ENCODE measurements around the gene PAQR4. TPM values are rescaled to one million over a fixed set of nuclear protein-coding genes. Genes with fewer than 3 reads are reported as not detected.
A peak's percentile ranks its signal among the peaks of the same experiment; 100 is the strongest.
"Not testable (repeated sequence)": the region's sequence is repeated elsewhere in the genome, so short reads cannot be mapped to it uniquely, and the experiment has no call there.

The PAQR4 gene
- 10 to 100 TPM in 7 of 8 experiments, 1 to 10 TPM in 1; 1.6 to 36.4 (median 16.8) TPM for total RNA-seq

- Histone ChIP-seq H3K4me1 (replicated peaks in 1 of 2) (peaks cover 8 to 16% of the 10 kb centered on the region in 2 donors), H3K27ac (peak within 1 kb of the TSS; percentile 44 to 66), H3K4me3 (peak within 1 kb of the TSS; percentile 50 to 97 (median 84))
- WGBS, 10 experiments, result 0 to 7% (median 0%) methylated on average over 1 to 6 of the region's 98 CpGs; no CpG with 5 or more reads in 5 of the 10 experiments
- in situ Hi-C loops (cut with MboI; ENCODE audit: low pct_unique_long_range_greater_than_20kb in 2 of 9, low sequenced_read_pairs in 9 of 9, unreplicated experiment in 9 of 9), result no loop called here
- peak; percentile 72 to 82 (median 76) for ATAC-seq (replicated peaks in 6 of 8)
Observed at GRCh38 chr16:2968738-2969544, at the start of gene PAQR4. Gene PAQR4 (plus strand): TSS chr16:2969348. CDS start chr16:2969675, 327 bp downstream.

GRCh38 chr16:2919511-2920255, 49.5 kb upstream of the PAQR4 start:
- H3K4me3 ChIP-seq, result no peak overlapping the region
- no peaks in the 10 kb centered on the region for H3K4me1 ChIP-seq (replicated peaks in 1 of 2)
- ATAC-seq (replicated peaks in 6 of 8), result peak in 5 of 8 experiments; percentile 25 to 65 (median 33)
- in situ Hi-C loops (cut with MboI; ENCODE audit: low pct_unique_long_range_greater_than_20kb in 2 of 9, low sequenced_read_pairs in 9 of 9, unreplicated experiment in 9 of 9), result no loop called here
- H3K27ac ChIP-seq, result no peak overlapping the region
- 0 to 42% (median 20%) methylated on average over 2 to 11 of the region's 13 CpGs for WGBS, 10 experiments

- 88 to 100% (median 100%) methylated on average over 1 to 10 of the region's 14 CpGs; no CpG with 5 or more reads in 3 of the 10 experiments for WGBS, 10 experiments
- in situ Hi-C loops (cut with MboI; ENCODE audit: low pct_unique_long_range_greater_than_20kb in 2 of 9, low sequenced_read_pairs in 9 of 9, unreplicated experiment in 9 of 9), result no loop called here
- Histone ChIP-seq H3K27ac (no peak overlapping the region), H3K4me3 (no peak overlapping the region), H3K4me1 (replicated peaks in 1 of 2) (peaks cover 0 to 19% of the 10 kb centered on the region in 2 donors)
- ATAC-seq (replicated peaks in 6 of 8), result no peak
Observed at GRCh38 chr16:2923481-2923880, 45.7 kb upstream of the PAQR4 start.

DNA sequence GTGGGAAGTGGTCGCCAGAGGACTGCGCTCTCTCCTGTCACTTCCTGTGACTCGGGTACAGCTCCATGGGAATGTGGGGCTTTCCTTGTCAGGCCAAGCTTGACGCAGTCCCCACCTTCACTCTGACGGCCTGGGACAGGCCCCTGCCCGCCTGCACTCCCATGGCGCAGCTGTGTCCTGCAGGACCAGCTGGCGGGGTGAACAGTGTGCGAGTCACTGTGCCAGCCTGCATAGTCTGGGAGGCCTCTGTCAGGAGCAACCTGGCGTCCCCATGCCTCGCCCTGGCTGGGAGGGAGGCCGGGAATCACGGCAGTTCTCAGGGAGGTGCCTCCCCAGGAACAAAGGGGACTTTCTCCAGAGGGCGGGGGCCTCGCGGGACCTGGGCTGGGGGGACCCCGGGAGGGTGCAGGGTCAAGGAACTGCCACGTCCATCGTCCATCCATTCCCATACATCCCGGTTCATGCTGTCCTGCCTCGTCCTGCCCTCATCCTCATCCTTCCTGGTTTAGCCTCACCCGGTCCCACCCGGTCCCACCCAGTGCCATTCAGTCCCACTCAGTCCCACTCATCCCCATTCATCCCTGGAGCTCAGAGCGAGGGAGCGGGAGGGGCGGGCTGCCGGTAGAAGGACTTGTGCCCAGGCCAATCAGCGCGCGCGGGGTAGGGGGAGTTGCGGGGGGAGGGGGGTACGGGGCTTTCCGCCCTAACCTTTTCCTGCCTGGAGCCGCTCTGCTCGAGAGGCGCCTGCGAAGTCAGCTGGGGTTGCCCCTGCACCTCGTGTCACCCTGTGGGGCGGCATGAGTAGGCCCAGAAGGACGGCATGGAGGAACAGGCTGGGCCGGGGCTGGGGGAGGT, 44.0 kb upstream of the PAQR4 start:
- Histone ChIP-seq H3K4me1 (replicated peaks in 1 of 2) (peaks cover 0 to 23% of the 10 kb centered on the region in 2 donors), H3K4me3 (no peak overlapping the region), H3K27ac (no peak overlapping the region)
- ATAC-seq (replicated peaks in 6 of 8), result peak in 5 of 8 experiments; percentile 49 to 77 (median 57)
- WGBS, 10 experiments, result 77% methylated on average over 4 of the region's 42 CpGs; no CpG with 5 or more reads in 9 of the 10 experiments
- in situ Hi-C loops (cut with MboI; ENCODE audit: low pct_unique_long_range_greater_than_20kb in 2 of 9, low sequenced_read_pairs in 9 of 9, unreplicated experiment in 9 of 9), result no loop called here

DNA sequence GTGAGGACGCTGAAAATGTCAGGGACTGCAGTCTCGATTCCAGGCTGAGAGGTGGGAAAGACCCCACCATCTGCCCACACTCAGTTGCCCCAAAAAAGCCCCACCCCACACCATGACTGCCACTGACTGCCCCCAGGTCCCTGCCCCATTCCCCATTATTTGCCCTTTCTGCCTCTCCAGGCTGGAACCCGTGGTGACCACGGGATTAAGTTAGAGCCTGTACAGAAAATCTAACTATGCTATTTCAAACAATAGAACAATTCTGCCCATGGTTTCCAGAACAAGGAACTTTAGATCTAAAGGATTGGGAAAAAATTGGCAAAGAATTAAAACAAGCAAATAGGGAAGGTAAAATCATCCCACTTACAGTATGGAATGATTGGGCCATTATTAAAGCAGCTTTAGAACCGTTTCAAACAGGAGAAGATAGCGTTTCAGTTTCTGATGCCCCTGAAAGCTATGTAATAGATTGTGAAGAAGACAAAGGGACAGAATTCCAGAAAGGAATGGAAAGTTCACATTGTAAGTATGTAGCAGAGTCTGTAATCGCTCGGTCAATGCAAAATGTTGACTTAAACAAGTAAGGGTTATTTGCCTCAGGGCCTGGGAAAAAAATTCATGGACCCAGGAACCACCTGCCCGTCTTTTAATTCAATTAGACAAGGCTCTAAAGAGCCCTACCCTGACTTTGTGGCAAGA, 43.0 kb upstream of the PAQR4 start:
- H3K4me3 ChIP-seq, result no peak overlapping the region
- no peak for ATAC-seq (replicated peaks in 6 of 8)
- 48 to 100% (median 78%) methylated on average over 1 to 8 of the region's 9 CpGs; no CpG with 5 or more reads in 1 of the 10 experiments for WGBS, 10 experiments
- H3K27ac ChIP-seq, result no peak overlapping the region
- in situ Hi-C loops (cut with MboI; ENCODE audit: low pct_unique_long_range_greater_than_20kb in 2 of 9, low sequenced_read_pairs in 9 of 9, unreplicated experiment in 9 of 9), result no loop called here
- H3K4me1 ChIP-seq (replicated peaks in 1 of 2), result peaks cover 0 to 23% of the 10 kb centered on the region in 2 donors

DNA sequence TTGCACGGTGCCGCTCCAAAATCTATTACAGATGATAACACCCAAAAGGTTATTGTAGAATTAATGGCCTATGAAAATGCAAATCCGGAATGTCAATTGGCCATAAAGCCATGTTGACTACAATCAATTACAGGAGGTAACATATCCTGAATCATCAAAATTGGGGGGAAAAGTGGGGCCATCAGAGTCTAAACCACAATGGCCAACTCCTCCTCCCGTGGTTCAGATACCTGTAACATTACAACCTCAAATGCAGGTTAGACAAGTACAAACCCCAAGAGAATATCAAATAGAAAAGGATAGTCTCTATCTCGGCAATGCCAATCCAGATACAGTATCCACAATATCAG, 42.5 kb upstream of the PAQR4 start:
- 21 to 100% (median 82%) methylated on average over 1 to 5 of the region's 5 CpGs; no CpG with 5 or more reads in 1 of the 10 experiments for WGBS, 10 experiments
- no peak for ATAC-seq (replicated peaks in 6 of 8)
- in situ Hi-C loops (cut with MboI; ENCODE audit: low pct_unique_long_range_greater_than_20kb in 2 of 9, low sequenced_read_pairs in 9 of 9, unreplicated experiment in 9 of 9), result no loop called here
- no peak overlapping the region for H3K27ac ChIP-seq
- no peak overlapping the region for H3K4me3 ChIP-seq
- peaks cover 0 to 23% of the 10 kb centered on the region in 2 donors for H3K4me1 ChIP-seq (replicated peaks in 1 of 2)

DNA sequence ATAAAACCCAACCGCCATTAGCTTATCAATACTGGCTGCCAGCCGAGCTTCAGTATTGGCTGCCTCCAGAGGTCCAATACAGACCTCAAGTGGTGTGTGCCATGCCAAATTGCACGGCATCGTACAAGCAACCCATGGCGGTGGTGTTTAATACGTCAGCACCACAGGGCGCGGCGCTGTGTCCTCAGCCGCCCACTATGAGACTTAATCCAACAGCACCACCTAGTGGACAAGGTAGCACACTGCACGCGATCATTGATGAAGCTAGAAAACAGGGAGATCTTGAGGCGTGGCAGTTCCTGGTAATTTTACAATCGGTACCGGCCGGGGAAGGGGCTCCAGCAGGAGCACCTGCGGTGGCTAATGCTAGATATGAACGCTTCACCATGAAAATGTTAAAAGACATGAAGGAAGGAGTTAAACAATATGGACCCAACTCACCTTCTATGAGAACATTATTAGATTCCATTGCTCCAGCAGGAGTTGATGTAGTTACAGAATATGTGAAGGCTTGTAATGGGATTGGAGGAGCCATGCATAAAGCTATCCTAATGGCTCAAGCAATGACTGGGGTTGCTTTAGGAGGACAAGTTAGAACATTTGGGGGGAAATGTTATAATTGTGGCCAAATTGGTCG, 42.0 kb upstream of the PAQR4 start:
- H3K4me1 ChIP-seq (replicated peaks in 1 of 2), result peaks cover 0 to 23% of the 10 kb centered on the region in 2 donors
- H3K4me3 ChIP-seq, result no peak overlapping the region
- peak; percentile 66 to 96 (median 78) for ATAC-seq (replicated peaks in 6 of 8)
- in situ Hi-C loops (cut with MboI; ENCODE audit: low pct_unique_long_range_greater_than_20kb in 2 of 9, low sequenced_read_pairs in 9 of 9, unreplicated experiment in 9 of 9), result no loop called here
- 0 to 89% (median 16%) methylated on average over 1 to 16 of the region's 19 CpGs; no CpG with 5 or more reads in 1 of the 10 experiments for WGBS, 10 experiments
- H3K27ac ChIP-seq, result no peak overlapping the region

DNA sequence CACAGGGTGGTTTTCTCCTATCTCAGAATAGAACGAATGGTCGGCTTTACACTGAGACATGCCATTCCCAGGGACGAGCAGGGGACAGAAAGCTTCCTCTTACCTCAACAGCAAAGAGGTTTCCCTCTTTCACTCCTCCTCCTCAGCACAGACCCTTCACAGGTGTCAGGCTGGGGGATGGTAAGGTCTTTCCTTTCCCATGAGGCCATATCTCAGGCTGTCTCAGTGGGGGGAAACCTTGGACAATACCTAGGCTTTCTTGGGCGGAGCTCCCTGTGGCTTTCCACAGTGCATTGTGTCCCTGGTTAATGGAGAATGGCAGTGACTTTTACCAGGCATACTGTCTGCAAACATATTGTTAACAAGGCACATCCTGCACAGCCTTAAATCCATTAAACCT, 41.0 kb upstream of the PAQR4 start:
- ATAC-seq (replicated peaks in 6 of 8); H3K4me3 ChIP-seq; in situ Hi-C loops (cut with MboI; ENCODE audit: low pct_unique_long_range_greater_than_20kb in 2 of 9, low sequenced_read_pairs in 9 of 9, unreplicated experiment in 9 of 9); H3K27ac ChIP-seq: not testable (repeated sequence)
- 32 to 100% (median 52%) methylated on average over 1 to 4 of the region's 4 CpGs; no CpG with 5 or more reads in 6 of the 10 experiments for WGBS, 10 experiments
- H3K4me1 ChIP-seq (replicated peaks in 1 of 2), result peaks cover 0 to 23% of the 10 kb centered on the region in 2 donors

- 66 to 100% (median 90%) methylated on average over 2 to 4 of the region's 11 CpGs; no CpG with 5 or more reads in 5 of the 10 experiments for WGBS, 10 experiments
- Histone ChIP-seq H3K4me3 (no peak overlapping the region), H3K27ac (no peak overlapping the region), H3K4me1 (replicated peaks in 1 of 2) (peaks cover 0 to 23% of the 10 kb centered on the region in 2 donors)
- ATAC-seq (replicated peaks in 6 of 8), result no peak
- in situ Hi-C loops (cut with MboI; ENCODE audit: low pct_unique_long_range_greater_than_20kb in 2 of 9, low sequenced_read_pairs in 9 of 9, unreplicated experiment in 9 of 9), result no loop called here
Observed at GRCh38 chr16:2928796-2929195, 40.4 kb upstream of the PAQR4 start.

DNA sequence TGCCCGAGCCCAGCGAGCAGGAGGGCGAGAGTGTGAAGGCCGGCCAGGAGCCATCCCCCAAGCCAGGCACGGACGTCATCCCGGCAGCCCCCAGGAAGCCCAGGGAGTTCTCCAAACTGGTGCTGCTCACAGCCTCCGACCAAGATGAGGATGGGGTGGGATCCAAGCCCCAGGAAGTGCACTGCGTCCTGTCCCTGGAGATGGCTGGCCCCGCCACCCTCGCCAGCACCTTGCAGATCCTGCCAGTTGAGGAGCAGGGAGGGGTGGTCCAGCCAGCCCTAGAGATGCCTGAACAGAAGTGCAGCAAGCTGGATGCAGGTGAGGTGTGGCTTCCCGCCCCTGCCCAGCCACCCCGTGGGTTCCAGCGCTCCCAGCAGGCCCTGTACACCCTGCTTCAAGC, 39.5 kb upstream of the PAQR4 start:
- peaks cover 0 to 23% of the 10 kb centered on the region in 2 donors for H3K4me1 ChIP-seq (replicated peaks in 1 of 2)
- no peak for ATAC-seq (replicated peaks in 6 of 8)
- no peak overlapping the region for H3K4me3 ChIP-seq
- WGBS, 10 experiments, result 93 to 100% (median 100%) methylated on average over 1 to 3 of the region's 14 CpGs; no CpG with 5 or more reads in 6 of the 10 experiments
- H3K27ac ChIP-seq, result no peak overlapping the region
- in situ Hi-C loops (cut with MboI; ENCODE audit: low pct_unique_long_range_greater_than_20kb in 2 of 9, low sequenced_read_pairs in 9 of 9, unreplicated experiment in 9 of 9), result no loop called here

DNA sequence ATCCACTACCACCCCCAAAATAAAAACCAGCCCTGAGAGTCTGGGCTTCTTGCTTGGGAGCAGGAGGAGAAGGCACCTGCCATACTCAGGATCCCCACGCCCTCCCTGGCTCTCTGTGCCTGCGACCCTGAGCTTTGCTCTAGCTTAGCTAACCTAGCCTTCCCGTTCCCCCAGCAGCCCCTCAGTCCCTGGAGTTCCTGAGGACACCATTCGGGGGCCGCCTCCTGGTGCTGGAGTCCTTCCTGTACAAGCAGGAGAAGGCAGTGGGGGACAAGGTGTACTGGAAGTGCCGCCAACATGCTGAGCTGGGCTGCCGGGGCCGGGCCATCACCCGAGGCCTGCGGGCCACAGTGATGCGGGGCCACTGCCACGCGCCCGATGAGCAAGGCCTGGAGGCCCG, 38.9 kb upstream of the PAQR4 start:
- Histone ChIP-seq H3K4me1 (replicated peaks in 1 of 2) (peaks cover 0 to 18% of the 10 kb centered on the region in 2 donors), H3K4me3 (no peak overlapping the region), H3K27ac (no peak overlapping the region)
- in situ Hi-C loops (cut with MboI; ENCODE audit: low pct_unique_long_range_greater_than_20kb in 2 of 9, low sequenced_read_pairs in 9 of 9, unreplicated experiment in 9 of 9), result no loop called here
- no peak for ATAC-seq (replicated peaks in 6 of 8)
- 90 to 97% (median 94%) methylated on average over 2 to 6 of the region's 15 CpGs; no CpG with 5 or more reads in 7 of the 10 experiments for WGBS, 10 experiments
